ENCODE results near the gene PSTPIP2.

GRCh38 chr18:46001892-46002291, 70.2 kb downstream of the PSTPIP2 start:
- TF ChIP-seq POLR2A (IDR thresholded peaks at IDR 0.05) (no peak), CTCF (IDR thresholded peaks at IDR 0.05) (no peak)

Data from right lobe of liver (tissue), 4 donors.